Activated T-cell treated with anti-CD3 and anti-CD28 coated beads, Interleukin-2, amount 50 U/mL, for 48 hours (primary cell): ENCODE results near the gene PACSIN1.
A peak's percentile ranks its signal among the peaks of the same experiment; 100 is the strongest.
"Not testable (repeated sequence)": the region's sequence is repeated elsewhere in the genome, so short reads cannot be mapped to it uniquely, and the experiment has no call there.

Experiments used
- DNase-seq, 2 experiments: peaks; one replicate each; pipeline ENCODE4 v3.0.0-alpha.2; 2020

The PACSIN1 gene

DNA sequence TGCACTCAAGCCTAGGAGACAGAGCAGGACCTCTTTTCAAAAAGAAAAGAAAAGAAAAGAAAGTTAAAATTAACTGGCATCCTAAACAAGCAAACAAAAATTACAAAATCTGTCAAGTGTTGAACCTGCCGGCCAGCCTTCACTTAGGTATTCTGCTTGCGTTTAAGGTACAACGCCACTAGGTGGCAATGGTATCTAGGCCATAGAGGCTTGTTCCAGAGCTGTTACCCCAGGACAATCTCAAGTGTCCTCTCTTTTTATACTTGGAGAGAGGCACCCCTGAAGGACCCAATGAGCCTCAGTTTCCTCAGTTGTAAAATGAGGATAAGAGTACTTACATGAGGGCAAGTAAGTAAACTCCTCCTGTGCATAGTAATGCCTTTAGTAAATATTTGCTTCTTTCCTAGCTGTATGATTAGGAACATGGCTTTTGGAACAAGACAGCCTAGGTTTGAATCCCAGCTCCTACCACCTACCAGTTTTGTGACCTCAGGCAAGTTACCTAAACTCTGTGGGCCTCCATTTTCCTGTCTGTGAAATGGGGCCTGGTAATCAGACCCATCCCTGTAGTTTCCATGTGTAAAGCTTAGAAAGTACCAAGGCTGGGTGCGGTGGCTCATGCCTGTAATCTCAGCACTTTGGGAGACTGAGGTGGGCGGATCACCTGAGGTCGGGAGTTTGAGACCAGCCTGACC lies 5.8 kb upstream of the PACSIN1 start:
- peak; percentile 35 to 49 for DNase-seq

DNA sequence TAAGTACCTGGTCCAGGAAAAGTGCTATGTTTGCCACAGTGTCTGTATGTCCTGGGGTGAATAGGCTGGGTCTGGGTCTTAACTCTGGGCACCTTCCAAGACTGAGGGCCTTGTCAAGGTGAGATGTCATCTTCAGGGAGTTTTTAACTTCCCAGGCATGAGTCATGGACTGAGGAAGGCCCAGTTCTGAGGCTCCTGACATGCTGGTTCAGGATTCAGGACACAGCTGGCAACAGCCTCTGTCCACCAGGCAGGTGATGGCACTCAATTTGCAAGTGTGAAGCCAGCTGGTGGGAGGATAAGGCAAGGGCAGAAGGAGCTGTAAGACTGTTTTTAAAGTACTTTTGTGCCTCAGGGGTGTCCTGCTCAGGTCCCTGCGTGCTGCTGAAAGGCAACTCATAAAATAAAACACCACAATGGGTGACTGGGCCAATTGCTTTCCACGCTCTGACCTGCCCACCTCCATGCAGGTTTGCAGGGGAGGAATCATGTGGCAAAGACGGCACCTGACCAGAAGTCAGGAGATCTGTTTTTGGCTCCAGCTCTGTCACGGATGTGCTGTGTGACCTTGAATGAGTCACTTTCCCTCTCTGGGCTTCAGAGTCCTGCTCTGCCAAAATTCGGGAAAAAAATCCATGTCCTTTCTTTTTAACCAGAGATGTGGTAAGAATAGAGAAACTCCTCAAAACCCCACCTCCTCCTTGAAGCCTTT lies 4.9 kb upstream of the PACSIN1 start:
- DNase-seq: no peak

DNA sequence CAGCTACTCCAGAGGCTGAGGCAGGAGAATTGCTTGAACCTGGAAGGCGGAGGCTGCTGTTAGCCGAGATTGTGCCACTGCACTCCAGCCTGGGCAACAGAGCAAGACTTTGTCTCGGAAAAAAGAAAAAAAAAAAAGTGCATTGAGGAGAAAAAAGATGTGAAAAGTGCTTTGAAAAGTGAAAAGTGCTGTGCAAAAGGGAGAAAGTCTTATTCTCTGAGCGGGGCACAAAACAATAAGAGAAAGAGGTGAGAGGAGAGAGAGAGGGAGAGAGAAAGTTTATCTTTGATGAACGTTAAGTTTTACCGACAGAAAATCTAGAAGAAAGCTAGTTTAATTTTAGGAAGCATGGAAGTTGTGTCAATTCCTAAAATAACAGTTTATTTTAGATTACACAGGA lies 3.9 kb upstream of the PACSIN1 start:
- no peak for DNase-seq

DNA sequence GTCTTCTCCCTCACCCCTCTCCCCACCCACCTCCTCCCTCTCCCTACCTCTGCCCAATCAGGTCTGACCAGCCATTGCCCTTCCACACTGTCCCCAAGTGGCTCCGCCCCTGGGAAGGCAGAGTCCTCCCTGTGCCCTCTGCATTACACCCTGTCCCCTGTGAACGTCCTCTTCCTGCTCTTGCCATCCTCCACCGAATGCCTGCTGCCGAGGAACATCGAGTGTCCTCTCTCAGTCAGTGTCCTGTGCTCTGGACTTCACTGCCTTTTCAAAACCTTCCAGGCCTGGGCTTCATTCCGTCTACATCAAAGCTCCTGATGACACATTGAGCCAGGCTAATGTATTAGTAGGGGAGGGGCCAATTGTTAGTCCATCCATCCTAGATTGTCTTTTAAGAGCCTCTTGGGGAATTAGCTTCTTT lies 3.3 kb upstream of the PACSIN1 start:
- DNase-seq: no peak

DNA sequence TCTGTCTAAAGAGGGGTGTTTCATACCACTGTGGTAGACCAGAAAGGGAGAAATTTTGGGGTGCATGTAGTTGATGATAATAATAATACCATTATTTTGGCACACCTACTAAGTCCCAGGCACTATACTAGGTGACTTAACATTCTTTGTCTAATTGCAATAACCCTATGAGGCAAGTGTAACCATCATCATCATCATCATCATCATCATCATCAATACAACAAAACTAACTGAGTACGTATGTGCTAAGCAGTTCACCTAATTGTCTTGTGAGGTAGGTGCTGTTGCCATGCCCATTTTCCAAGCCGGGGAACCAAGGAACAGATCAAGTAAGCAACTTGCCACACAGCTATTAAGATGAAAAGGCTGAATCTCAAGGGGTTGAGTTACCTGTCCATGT lies 2.6 kb upstream of the PACSIN1 start:
- no peak for DNase-seq

DNA sequence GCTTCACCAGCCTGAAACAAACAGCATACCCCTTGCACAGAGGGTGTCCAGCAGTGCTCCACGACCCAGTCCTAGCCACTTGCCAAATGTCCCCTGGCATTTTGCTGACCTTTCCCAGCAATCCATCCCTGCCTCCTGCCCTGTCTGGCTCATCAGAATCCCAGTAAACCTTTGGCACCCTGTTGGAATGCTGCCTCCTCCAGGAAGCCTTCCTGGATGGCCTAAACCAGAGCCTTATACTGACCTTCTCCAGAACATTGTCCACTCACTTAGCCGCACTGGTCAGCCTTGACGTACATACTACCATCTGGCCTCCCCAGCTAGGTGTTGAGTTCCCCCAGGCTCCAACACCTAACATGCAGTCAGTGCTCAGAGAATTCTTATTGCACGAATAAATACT lies 2.0 kb upstream of the PACSIN1 start:
- DNase-seq: no peak

DNA sequence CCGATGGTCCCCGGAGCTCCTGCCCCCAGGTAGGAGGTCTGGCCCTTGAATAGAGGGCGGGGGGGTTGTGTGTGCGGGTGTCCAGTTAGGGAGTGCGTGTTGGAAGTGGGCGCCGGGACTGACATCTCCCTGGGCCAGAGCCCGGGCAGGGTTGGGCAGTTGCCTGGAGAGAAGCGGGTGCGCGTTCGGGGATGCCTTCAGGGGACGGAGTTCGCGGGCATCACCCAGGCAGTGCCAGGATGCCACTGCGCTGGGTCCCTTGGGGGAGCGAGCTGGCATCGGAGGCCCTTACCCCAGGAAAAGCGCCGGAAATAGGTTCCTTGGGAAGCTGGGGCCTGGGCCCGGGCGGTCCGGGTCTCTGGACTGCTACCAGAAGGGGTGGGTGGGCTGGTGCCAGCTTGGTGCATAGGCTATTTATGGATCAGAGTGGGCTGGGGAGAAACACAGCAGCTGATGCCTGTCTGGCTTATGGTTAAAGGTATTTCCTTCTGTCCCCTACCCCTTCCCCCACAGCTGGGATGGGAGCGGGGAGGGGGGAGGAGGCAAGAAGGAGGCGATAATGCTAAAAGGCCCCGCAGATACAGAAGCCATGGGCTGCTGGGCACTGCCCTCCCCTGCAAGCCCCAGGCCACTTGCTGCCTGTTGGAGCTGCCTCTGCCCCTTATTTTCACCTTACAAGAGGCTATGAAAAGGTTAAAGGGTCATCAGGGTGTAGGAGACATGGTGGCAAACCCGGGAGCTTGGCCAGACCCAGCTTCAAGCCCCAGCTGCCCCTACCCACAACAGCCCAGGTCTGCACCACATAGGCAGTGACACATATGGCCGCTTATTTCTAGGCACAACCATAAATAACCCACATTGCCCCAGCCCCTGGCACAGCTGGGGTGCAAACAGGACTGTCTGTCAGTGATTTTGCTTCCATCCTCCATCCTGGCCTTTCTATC lies 638 bp downstream of the PACSIN1 start:
- DNase-seq: no peak

DNA sequence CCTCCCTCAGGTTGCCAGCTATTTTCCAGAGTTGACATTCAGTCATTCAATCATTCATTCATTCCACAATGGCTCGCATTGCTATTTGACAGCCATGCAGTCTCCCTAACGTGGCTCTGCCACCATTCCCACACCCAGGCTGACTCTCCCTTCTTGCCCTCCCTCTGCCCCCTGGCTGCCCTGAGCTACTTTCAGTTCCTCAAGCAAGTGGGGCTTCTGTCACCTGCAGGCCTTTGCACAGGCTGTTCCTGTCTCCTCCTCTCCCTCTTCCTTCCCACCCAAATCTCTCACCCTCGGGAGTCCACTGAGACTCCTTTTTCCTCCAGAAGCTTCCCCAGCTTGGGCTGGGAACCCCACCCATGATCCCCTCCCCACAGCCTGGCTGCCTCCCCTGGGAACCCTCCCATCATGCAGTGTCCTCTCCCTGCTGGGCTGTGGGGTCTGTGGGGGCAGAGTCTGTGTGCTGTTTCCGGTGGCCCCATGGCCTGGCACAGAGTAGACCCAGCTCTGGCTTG lies 2.6 kb downstream of the PACSIN1 start:
- DNase-seq: no peak

DNA sequence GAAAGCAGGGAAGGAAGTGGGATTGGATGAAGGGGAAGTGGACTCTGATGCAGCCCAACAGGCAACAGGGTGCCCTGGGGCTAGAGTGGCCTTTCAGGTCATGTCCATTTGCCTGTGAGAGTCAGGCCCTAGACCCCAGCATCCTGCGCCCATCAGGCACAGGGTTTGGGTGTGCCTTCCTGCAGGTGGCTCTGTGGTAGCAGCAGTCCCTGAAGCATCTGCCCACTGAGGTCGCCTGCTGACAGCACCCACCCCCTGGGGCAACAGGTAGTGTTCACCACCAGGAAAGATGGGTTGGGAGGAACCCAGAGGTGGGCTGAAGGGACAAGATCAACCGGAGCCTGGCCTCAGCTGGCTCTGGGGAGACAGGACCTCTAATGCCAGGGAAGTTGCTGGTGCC lies 3.6 kb downstream of the PACSIN1 start:
- DNase-seq: no peak

DNA sequence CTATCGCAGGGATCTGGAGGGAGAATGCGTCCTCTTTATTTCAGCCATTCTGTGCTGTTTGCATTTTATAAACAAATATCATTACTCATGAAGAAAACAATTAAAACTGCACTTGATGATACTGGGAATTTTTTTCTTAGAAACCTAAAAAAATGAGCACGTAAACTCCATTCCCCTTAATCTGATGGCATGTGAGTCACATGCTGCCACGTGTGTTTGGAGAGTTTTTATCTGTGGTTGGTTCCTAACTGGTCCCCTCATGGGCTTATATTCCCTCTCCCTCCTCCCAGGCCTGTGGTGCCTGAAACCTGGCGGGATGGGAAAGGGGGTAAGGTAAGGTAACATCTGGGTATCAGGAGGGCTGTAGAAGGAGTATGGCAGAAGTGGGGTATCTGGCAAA lies 6.5 kb downstream of the PACSIN1 start:
- DNase-seq: no peak

DNA sequence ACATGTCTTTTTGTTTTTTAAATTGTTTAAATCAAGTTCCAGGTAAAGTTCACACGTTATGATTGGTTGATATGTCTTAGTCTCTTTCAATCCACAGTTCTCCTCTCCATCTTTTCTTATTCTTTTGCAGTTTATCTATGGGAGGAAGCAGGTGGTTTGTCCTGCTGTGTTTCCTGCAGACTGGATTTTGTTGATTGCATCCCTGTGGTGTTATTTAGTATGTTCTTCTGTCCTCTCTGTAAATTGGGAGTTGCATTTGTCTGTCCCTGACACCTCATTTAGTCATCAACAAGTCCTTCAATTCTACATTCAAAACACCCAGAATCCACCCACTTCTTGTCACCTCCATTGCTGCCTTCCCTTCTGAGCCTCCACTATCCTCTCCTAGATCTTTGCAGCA lies 8.1 kb downstream of the PACSIN1 start:
- no peak for DNase-seq

DNA sequence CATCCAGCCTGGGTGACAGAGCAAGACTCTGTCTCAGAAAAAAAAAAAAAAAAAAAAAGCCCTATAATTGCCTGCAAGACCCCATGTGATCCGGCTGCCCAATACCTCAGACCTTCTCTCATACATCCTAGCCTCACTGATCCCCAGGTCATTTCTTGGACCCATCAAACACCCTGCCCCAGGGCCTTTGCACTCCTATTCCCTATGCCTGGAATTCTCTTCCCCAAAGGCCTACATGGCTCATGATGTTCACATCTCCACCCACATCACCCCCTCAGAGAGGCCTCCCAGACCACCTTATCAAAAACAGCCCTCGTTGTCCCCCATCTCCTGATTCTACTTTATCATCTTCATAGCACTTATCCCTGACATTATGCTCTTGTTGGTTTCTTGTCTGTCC lies 8.9 kb downstream of the PACSIN1 start:
- DNase-seq: no peak

DNA sequence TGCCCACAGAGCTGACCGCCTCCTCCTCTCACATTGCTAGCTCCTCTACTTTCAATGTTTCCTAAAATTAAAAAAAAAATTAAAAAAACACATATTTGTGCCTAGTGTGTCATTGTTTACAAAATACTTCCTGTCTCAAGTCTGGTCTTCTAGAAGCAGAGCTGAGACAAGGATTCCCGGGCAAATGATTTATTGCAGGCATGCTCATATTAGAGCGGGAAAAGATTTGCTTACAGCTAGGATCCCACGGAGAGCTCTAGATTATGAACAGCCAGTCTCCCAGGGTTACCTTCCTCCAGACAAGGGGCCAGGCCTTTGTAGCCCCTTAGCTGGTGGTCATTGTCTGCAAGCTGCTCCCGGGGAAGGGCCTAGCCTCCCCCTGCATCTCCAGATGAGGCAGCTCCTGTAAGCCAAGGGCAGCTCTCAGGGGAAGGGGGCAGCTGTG lies 9.4 kb downstream of the PACSIN1 start:
- DNase-seq: no peak

DNA sequence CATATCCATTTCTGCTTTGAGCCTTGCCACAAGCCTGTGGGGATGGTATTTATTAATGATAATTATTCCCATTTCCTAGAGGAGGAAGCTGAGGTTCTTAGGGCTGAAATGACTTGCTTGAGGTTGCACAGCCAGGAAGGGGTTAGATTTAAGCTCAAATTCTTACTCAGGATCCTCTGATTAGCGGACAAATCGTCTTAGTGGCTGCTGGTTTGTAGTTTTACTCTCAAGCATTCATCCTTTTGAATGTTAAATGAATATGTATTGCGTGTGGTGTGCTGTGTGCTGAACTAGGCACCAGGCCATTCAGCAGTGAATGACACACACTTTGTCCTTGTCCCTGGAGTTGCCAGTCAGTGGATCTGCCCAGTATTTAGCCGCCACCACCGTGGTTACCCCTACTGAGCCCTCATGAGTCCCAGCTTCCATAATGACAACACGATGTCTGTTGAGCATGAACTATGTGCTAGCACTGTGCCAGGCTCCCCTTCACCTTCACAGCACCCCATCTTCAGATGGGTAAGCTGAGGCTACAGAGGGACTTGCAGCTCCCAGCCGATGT lies 10.0 kb downstream of the PACSIN1 start:
- DNase-seq: no peak

DNA sequence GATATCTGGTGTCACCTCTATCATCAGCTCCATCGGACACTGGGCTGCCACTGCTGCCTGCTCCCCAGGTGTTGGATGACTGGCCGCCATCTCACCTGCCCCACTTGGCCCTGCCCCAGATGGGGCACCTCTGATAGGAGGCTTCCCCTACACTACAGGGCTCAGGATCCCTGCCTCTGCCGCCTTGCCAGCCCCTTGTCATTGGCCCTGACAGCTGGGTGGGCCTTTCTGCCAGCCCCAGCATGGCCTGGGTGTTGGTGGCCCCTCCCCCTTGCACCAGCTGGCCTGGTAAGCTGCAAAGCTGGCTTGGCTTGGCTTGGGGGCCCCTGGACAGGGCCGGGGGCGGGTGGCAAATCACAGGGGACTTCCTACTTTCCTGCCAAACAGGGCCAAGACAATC lies 10.6 kb downstream of the PACSIN1 start:
- DNase-seq: no peak

DNA sequence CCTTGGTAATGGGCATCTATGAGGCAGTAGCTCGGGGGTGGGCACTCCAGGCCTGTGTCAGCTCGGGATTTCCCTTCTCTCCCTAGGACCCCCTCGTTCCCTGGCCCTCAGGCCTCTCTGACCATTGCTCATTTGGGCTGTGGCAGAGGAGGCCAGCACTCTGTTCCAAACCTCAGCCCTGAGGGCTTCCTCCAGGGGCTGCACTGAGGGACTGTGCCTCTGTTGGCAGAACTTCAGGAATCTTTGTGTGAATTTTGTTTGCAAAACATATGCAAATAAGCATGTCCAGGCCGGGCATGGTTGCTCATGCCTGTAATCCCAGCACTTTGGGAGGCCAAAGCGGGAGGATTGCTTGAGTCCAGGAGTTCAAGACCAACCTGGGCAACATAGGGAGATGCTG lies 11.0 kb downstream of the PACSIN1 start:
- no peak for DNase-seq

DNA sequence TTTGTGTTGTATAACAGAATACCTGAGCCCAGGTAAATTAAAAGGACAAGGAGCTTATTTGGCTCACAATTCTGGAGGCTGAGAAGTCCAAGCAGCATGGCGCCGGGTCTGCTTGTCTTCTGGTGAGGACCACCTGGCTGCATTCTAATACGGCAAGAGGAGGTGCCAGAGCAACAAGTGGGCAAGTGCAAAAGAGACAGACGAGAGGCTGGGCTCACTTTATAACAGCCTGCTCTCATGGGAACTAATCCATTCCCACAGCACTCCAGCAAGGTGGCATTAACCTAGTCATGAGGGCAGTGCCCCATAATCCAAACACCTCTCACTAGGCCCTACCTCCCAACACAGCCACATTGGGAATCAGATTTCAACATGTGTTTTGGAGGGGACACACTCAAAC lies 12.9 kb downstream of the PACSIN1 start:
- DNase-seq: no peak

DNA sequence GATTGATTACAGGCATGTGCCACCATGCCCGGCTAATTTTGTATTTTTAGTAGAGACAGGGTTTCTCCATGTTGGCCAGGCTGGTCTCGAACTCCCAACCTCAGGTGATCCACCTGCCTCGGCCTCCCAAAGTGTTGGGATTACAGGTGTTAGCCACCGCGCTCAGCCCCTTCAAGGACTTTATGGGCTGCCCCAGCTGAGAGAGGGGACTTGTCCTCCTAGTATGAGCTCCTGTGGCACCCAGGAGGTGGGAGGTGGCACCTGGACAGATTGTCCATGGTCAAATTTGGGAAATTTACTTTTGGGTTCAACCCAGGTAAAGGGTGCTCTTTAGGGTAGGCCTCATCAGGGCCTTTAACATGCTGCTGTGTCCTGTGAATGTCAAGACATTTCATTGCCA lies 17.9 kb downstream of the PACSIN1 start:
- DNase-seq: not testable (repeated sequence)

DNA sequence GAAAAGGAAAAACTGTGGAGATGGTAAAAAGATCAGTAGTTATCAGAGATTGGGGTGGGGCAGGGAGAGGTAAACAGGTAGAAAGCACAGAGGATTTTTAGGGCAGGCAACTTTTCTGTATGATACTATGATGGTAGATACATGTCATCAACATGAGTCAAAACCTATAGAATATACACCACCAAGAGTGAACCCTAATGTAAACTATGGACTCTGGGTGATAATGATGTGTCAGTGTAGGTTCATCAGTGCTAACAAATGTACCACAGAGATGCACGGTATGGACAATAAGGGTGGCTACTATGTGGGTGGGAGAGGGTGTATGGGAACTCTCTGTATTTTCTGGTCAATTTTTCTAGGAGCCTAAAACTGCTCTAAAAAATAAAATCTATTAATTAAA lies 18.5 kb downstream of the PACSIN1 start:
- no peak for DNase-seq

DNA sequence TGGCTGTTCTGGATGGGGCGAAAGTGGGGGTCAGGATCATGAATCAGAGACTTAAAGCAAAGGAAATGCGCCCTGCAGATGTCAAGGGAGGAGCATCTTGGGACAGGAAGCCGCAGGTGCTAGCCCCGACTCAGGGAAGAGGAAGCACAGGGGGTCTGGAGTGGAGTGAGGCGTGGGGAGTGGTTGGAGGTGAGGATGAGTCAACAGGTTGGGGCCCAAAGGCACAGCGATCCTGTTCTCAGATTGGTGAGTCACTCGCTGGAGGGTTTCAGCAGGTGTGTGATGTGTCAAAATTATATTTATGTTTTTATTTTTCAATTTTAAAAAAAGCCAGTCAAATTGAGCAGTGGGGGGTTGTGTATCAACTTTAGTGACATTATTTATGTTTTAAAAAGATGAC lies 19.0 kb downstream of the PACSIN1 start:
- DNase-seq: peak; percentile 75 to 82

DNA sequence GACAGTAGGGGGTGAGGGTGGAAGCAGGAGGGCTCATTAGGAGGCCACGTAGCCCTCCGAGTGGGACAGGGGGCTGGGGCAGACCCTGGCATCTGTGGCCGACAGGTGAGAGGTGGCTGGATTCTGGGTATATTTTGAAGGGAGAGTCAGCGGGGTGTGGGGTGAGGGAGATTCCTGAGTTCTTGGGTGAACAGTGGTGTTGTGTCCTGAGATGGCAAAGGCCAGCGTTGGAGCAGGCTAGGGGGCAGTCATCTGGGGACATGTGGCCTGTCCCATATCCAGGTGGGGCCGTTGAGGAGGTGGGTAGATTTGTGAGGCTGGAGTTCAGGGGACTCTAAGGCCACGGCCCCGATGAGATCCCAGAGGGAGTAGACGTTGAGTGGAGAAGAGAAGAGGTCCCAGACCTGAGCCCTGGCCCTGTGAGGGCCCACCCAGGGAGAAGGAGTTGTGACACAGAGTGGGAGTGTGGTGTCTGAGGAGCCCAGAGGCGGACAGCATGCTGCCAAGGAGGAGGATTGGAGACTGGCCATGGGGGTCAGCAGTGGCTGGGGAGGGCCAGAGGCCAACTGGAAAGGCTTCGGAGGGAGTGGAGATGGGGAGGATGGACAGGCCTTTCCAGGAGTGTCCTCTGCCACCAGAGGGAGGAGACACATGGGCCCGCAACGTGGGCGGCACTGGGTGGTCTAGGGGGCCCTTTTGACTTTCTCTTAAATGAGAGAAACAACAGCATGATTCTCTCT lies 19.6 kb downstream of the PACSIN1 start:
- no peak for DNase-seq

DNA sequence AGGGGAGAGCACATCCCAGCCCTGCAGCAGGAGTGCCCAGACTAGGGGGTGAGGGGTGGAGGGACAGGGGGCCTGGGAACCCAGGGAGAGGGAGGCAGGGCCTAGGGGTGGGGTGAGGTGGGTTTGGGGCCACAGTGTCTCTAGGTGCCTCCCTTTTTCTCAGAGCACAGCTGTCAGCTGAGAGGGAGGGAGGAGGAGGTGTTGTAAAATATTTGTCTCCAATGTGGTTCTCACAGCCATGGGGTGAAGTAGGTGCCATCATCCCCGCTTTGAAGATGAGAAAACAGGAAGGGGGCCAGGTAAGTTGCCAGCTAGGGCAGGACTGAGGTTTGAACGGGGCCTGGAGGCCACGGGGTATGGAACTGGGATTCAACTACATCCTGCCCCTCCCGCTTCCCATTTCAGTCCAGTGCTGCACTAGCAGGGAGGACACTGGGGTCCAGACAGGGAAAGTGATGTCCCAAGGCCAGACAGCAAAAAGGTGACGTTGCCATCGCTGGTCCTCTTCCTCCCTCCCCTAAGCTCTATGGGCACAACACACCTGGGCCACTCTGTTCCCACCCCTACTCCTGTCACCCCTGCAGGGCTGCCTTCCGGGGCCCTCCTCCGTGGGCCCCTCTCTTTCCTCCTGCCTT lies 20.3 kb downstream of the PACSIN1 start:
- DNase-seq: no peak
